GM12892 (cell line): ENCODE measurements around the gene ETV1.

Source experiments
- DNase-seq: peaks from one replicate; pipeline ENCODE4 v3.0.0; 2011; ENCODE audit not compliant: insufficient read length
- FAIRE-seq: peaks from 2 replicates; lab custom pipeline; 2011; peaks lifted over from hg19 to GRCh38; lab: Jason Lieb, UNC
- POLR2A ChIP-seq: IDR thresholded peaks from 2 replicates; pipeline ENCODE4 v1.6.1; 2011; ENCODE audit warnings: low read depth, low read length, control low read depth
- POLR2AphosphoS5 ChIP-seq: IDR thresholded peaks from 2 replicates; pipeline ENCODE4 v1.6.1; 2011; ENCODE audit warnings: low read depth, low read length, control low read depth
- TAF1 ChIP-seq: IDR thresholded peaks from 2 replicates; pipeline ENCODE4 v1.6.1; 2011; ENCODE audit warnings: low read depth, mild to moderate bottlenecking, control low read depth, low read length, borderline replicate concordance

Gene ETV1

GRCh38 chr7:13850185-13850752, 139.2 kb downstream of the ETV1 start:
- no peak for DNase-seq
- TF ChIP-seq POLR2A = no peak
- no peak for TF ChIP-seq TAF1
- no peak for TF ChIP-seq POLR2AphosphoS5
- FAIRE-seq = no peak

GRCh38 chr7:13849163-13849892, 140.1 kb downstream of the ETV1 start:
- TF ChIP-seq POLR2A = no peak
- TF ChIP-seq POLR2AphosphoS5 = no peak
- TF ChIP-seq TAF1 = no peak
- FAIRE-seq (no peak), DNase-seq (no peak)

GRCh38 chr7:13848681-13849131, 140.8 kb downstream of the ETV1 start:
- no peak for TF ChIP-seq POLR2A
- no peak for TF ChIP-seq TAF1
- TF ChIP-seq POLR2AphosphoS5 = no peak
- FAIRE-seq = no peak

GRCh38 chr7:13846386-13846785, 143.1 kb downstream of the ETV1 start:
- TF ChIP-seq POLR2AphosphoS5 (no peak), POLR2A (no peak), TAF1 (no peak)
- no peak for FAIRE-seq
- no peak for DNase-seq

More at GRCh38 chr7:13848681-13849131, 140.8 kb downstream of the ETV1 start:
- no peak for DNase-seq

- no peak for TF ChIP-seq POLR2AphosphoS5
- TF ChIP-seq POLR2A = no peak
- TF ChIP-seq TAF1 = no peak
- FAIRE-seq = no peak
- DNase-seq = no peak
These were observed 143.9 kb downstream of the ETV1 start for GRCh38 chr7:13845601-13846000.

GRCh38 chr7:13844954-13845353, 144.5 kb downstream of the ETV1 start:
- no peak for TF ChIP-seq POLR2A
- FAIRE-seq (no peak), DNase-seq (no peak)

- no peak for FAIRE-seq
These were observed 148.2 kb downstream of the ETV1 start for GRCh38 chr7:13841284-13841683.

More at GRCh38 chr7:13841284-13841683, 148.2 kb downstream of the ETV1 start:
- TF ChIP-seq POLR2A (no peak), POLR2AphosphoS5 (no peak), TAF1 (no peak)
- no peak for DNase-seq
